CD4-positive, alpha-beta T cell (primary cell): ENCODE data around the gene TEDC2. TPM values are rescaled to one million over a fixed set of nuclear protein-coding genes. Genes with fewer than 3 reads are reported as not detected.

ENCODE experiments used
- ATAC-seq: fragments of 200-7000 bp; cut with Tn5 transposase; one replicate; pipeline ENCODE4 v1.10.0; 2022; ENCODE audit warnings: mild to moderate bottlenecking; ENCODE audit not compliant: poor library complexity
- CTCF ChIA-PET: fragments of 350-600 bp; sonication (Branson Sonifier 250); formaldehyde crosslinking; loops from one replicate; lab custom pipeline; 2021; ENCODE audit warnings: antibody characterized with exemption, inconsistent platforms; lab: Charles Lee
- POLR2A ChIA-PET: fragments of 350-600 bp; sonication (Branson Sonifier 250); formaldehyde crosslinking; loops from one replicate; lab custom pipeline; 2021; ENCODE audit warnings: antibody characterized with exemption, inconsistent platforms; lab: Charles Lee
- DNase-seq, 14 experiments: peaks; one replicate each; pipeline ENCODE4 v3.0.0-alpha.2; 2013 to 2020; ENCODE audit warnings: mixed read lengths in 2 of 14
- H3K27ac ChIP-seq, 2 donors: one replicate each; pipeline versions ENCODE4 v1.5.1 to v1.7.0; 2013; ENCODE audit warnings: low read length in 2 of 2, low read depth in 1 of 2, mild to moderate bottlenecking in 1 of 2
- H3K27me3 ChIP-seq, 2 experiments: 1 replicate in 1 of 2; 2 replicates in 1 of 2; pipeline versions ENCODE4 v1.6.1 to v1.7.0; 2013; ENCODE audit warnings: low read length in 2 of 2, control low read depth in 1 of 2, mild to moderate bottlenecking in 1 of 2, moderate library complexity in 1 of 2; ENCODE audit not compliant: insufficient read depth in 2 of 2, control insufficient read depth in 1 of 2
- H3K36me3 ChIP-seq: one replicate; pipeline ENCODE4 v1.6.1; 2013; ENCODE audit warnings: low read length, control low read depth; ENCODE audit not compliant: insufficient read depth
- H3K4me1 ChIP-seq: one replicate; pipeline ENCODE4 v1.6.1; 2013; ENCODE audit warnings: low read length, control low read depth; ENCODE audit not compliant: insufficient read depth
- H3K4me3 ChIP-seq: one replicate; pipeline ENCODE4 v1.5.1; 2013; ENCODE audit warnings: mild to moderate bottlenecking, low read length, moderate library complexity
- H3K9me3 ChIP-seq, 2 experiments: 1 replicate in 1 of 2; 2 replicates in 1 of 2; pipeline versions ENCODE4 v1.6.1 to v1.7.0; 2013; ENCODE audit warnings: low read length in 2 of 2, mild to moderate bottlenecking in 2 of 2, control low read depth in 1 of 2, moderate library complexity in 1 of 2; ENCODE audit not compliant: control insufficient read depth in 1 of 2, insufficient read depth in 1 of 2
- H3K27ac Mint-ChIP-seq: one replicate; pipeline ENCODE4 v1.8.0; 2020; ENCODE audit warnings: mixed read lengths
- H3K27me3 Mint-ChIP-seq: one replicate; pipeline ENCODE4 v1.8.0; 2021; ENCODE audit warnings: mixed read lengths
- H3K36me3 Mint-ChIP-seq: one replicate; pipeline ENCODE4 v1.8.0; 2021; ENCODE audit warnings: low read depth, mixed read lengths
- H3K4me1 Mint-ChIP-seq: one replicate; pipeline ENCODE4 v1.8.0; 2021; ENCODE audit warnings: low read depth, mixed read lengths
- H3K4me3 Mint-ChIP-seq: one replicate; pipeline ENCODE4 v1.8.0; 2020; ENCODE audit warnings: mild to moderate bottlenecking, mixed read lengths
- H3K9me3 Mint-ChIP-seq: one replicate; pipeline ENCODE4 v1.8.0; 2020; ENCODE audit warnings: mixed read lengths
- CTCF ChIP-seq: fragments of 200-600 bp; IDR thresholded peaks from one replicate; pipeline ENCODE4 v1.8.0; 2022; ENCODE audit warnings: antibody characterized with exemption, mild to moderate bottlenecking
- intact Hi-C, 2 experiments: fragments of 100-400 bp; cut with DNase I in 1 of 2; cut with micrococcal nuclease in 1 of 2; formaldehyde crosslinking; loops; one replicate each; pipeline versions ENCODE4 v1.15.1 to v1.9.0; 2023 to 2025; cut with DNase I, micrococcal nuclease
- total RNA-seq, 174 experiments: library from RNA in 2 of 174; stranded (reverse) in 2 of 174; gene quantifications; one replicate each; pipeline ENCODE4 v1.2.3 and lab custom pipeline; 2021 to 2026

Gene TEDC2
- total RNA-seq, 2 experiments from 2014 or later = 0.17 to 0.27 TPM

- CTCF ChIA-PET = no interaction called here
- no peaks in the 10 kb centered on the region for H3K27me3 Mint-ChIP-seq
- H3K27ac Mint-ChIP-seq = no peak overlapping the region
- peaks cover 27% of the 10 kb centered on the region for H3K36me3 Mint-ChIP-seq
- DNase-seq (no peak), ATAC-seq (no peak)
- no peaks in the 10 kb centered on the region for H3K9me3 Mint-ChIP-seq
- no peaks in the 10 kb centered on the region for H3K4me1 Mint-ChIP-seq
- no peaks in the 10 kb centered on the region for H3K27me3 ChIP-seq
- no peak overlapping the region for H3K27ac ChIP-seq
- intact Hi-C loops = no loop called here
- H3K36me3 ChIP-seq = peaks cover 30% of the 10 kb centered on the region
- TF ChIP-seq CTCF = no peak
- H3K4me3 ChIP-seq = no peak overlapping the region
- no peaks in the 10 kb centered on the region for H3K9me3 ChIP-seq
- no peaks in the 10 kb centered on the region for H3K4me1 ChIP-seq
- H3K4me3 Mint-ChIP-seq = no peak overlapping the region
- POLR2A ChIA-PET = no interaction called here
Observed at GRCh38 chr16:2447920-2448583, 11.9 kb upstream of the TEDC2 start.

GRCh38 chr16:2449118-2449517 is 10.8 kb upstream of the TEDC2 start:
- intact Hi-C loops = no loop called here
- Histone ChIP-seq H3K9me3 (no peaks in the 10 kb centered on the region), H3K4me1 (no peaks in the 10 kb centered on the region), H3K27me3 (no peaks in the 10 kb centered on the region), H3K36me3 (peaks cover 28% of the 10 kb centered on the region), H3K27ac (no peak overlapping the region), H3K4me3 (no peak overlapping the region)
- DNase-seq (no peak), ATAC-seq (no peak)
- H3K9me3 Mint-ChIP-seq = no peaks in the 10 kb centered on the region
- ChIA-PET CTCF (no interaction called here), POLR2A (no interaction called here)
- no peaks in the 10 kb centered on the region for H3K4me1 Mint-ChIP-seq
- H3K36me3 Mint-ChIP-seq = peaks cover 27% of the 10 kb centered on the region
- no peak overlapping the region for H3K4me3 Mint-ChIP-seq
- no peak overlapping the region for H3K27ac Mint-ChIP-seq
- TF ChIP-seq CTCF = no peak
- H3K27me3 Mint-ChIP-seq = no peaks in the 10 kb centered on the region

- CTCF ChIA-PET = no interaction called here
Observed at GRCh38 chr16:2450535-2450934, 9.4 kb upstream of the TEDC2 start.

More at GRCh38 chr16:2450535-2450934, 9.4 kb upstream of the TEDC2 start:
- Histone ChIP-seq H3K27ac (no peak overlapping the region), H3K9me3 (no peaks in the 10 kb centered on the region), H3K4me1 (no peaks in the 10 kb centered on the region), H3K27me3 (no peaks in the 10 kb centered on the region), H3K4me3 (no peak overlapping the region), H3K36me3 (peaks cover 25% of the 10 kb centered on the region)
- no peak for TF ChIP-seq CTCF
- H3K36me3 Mint-ChIP-seq = peaks cover 27% of the 10 kb centered on the region
- intact Hi-C loops = no loop called here
- no peaks in the 10 kb centered on the region for H3K4me1 Mint-ChIP-seq
- DNase-seq (no peak), ATAC-seq (no peak)
- H3K27ac Mint-ChIP-seq = no peak overlapping the region
- H3K27me3 Mint-ChIP-seq = no peaks in the 10 kb centered on the region
- no peaks in the 10 kb centered on the region for H3K9me3 Mint-ChIP-seq
- no peak overlapping the region for H3K4me3 Mint-ChIP-seq
- POLR2A ChIA-PET = no interaction called here
